Endodermal cell (in vitro differentiated cells): ENCODE data around the gene ATP6V0D1. TPM values are rescaled to one million over a fixed set of nuclear protein-coding genes. Genes with fewer than 3 reads are reported as not detected.

ENCODE experiments used
- DNase-seq: peaks from one replicate; pipeline ENCODE4 v3.0.0-alpha.2; 2017
- H3K27ac ChIP-seq: 2 replicates; pipeline ENCODE4 v1.5.1; 2013; ENCODE audit warnings: mild to moderate bottlenecking, low read depth, low read length, moderate library complexity
- H3K27me3 ChIP-seq: 2 replicates; pipeline ENCODE4 v1.6.1; 2013; ENCODE audit warnings: mild to moderate bottlenecking, low read length, moderate library complexity; ENCODE audit not compliant: insufficient read depth, control insufficient read depth, poor library complexity, severe bottlenecking
- H3K36me3 ChIP-seq: 2 replicates; pipeline ENCODE4 v1.7.0; 2013; ENCODE audit warnings: mild to moderate bottlenecking, low read length, moderate library complexity; ENCODE audit not compliant: control insufficient read depth, insufficient read depth
- H3K4me1 ChIP-seq: one replicate; pipeline ENCODE4 v1.7.0; 2013; ENCODE audit warnings: low read length; ENCODE audit not compliant: control insufficient read depth, insufficient read depth
- H3K4me3 ChIP-seq: 2 replicates; pipeline ENCODE4 v1.5.1; 2013; ENCODE audit warnings: mild to moderate bottlenecking, low read length, moderate library complexity
- H3K9ac ChIP-seq: 2 replicates; pipeline ENCODE4 v1.6.1; 2013; ENCODE audit warnings: mild to moderate bottlenecking, low read length, moderate library complexity; ENCODE audit not compliant: poor library complexity, severe bottlenecking; ENCODE audit errors: extremely low read depth
- H3K9me3 ChIP-seq: 2 replicates; pipeline ENCODE4 v1.6.1; 2013; ENCODE audit warnings: mild to moderate bottlenecking, low read length, moderate library complexity; ENCODE audit not compliant: control insufficient read depth
- H3K27ac Mint-ChIP-seq: 2 replicates; pipeline ENCODE4 v1.8.0; 2020; ENCODE audit warnings: mixed read lengths
- H3K27me3 Mint-ChIP-seq: 2 replicates; pipeline ENCODE4 v1.8.0; 2021; ENCODE audit warnings: mild to moderate bottlenecking, mixed read lengths; ENCODE audit not compliant: insufficient read depth
- H3K36me3 Mint-ChIP-seq: 2 replicates; pipeline ENCODE4 v1.8.0; 2020; ENCODE audit warnings: low read depth, mixed read lengths
- H3K4me1 Mint-ChIP-seq: 2 replicates; pipeline ENCODE4 v1.8.0; 2020; ENCODE audit warnings: mixed read lengths
- H3K4me3 Mint-ChIP-seq: 2 replicates; pipeline ENCODE4 v1.8.0; 2020; ENCODE audit warnings: mild to moderate bottlenecking, moderate library complexity, mixed read lengths
- H3K9me3 Mint-ChIP-seq: 2 replicates; pipeline ENCODE4 v1.8.0; 2020; ENCODE audit warnings: mild to moderate bottlenecking, mixed read lengths
- CTCF ChIP-seq: fragments of 200-600 bp; sonication (generic); conservative IDR thresholded peaks from 2 replicates; pipeline ENCODE4 v1.5.0; 2021; ENCODE audit warnings: antibody characterized with exemption, mild to moderate bottlenecking
- WGBS, 2 experiments: methylation state at CpG; one replicate each; pipeline versions ENCODE4 v1.1.5 to v1.1.7; 2013; ENCODE audit warnings: missing lambda C conversion rate in 2 of 2, mixed read lengths in 1 of 2; ENCODE audit not compliant: insufficient coverage in 1 of 2, insufficient read length in 1 of 2; 5-methylcytosine and 5-hydroxymethylcytosine counted together
- total RNA-seq, 2 donors: library from RNA; stranded (reverse); fragmentation: NEBNext Ultra II Directional in 1 of 2; extraction: Animal tissue kit (Norgen Biotek cat#: 25700) in 1 of 2; gene quantifications; 2 replicates in 1 of 2; 3 replicates in 1 of 2; pipeline ENCODE4 v1.2.1, GENCODE V29; 2021

ATP6V0D1 gene
- total RNA-seq, 2 donors from 2014 or later = 56.0 to 58.3 TPM

- Histone ChIP-seq H3K27ac (no peak overlapping the region), H3K36me3 (peaks cover 12% of the 10 kb centered on the region), H3K4me1 (no peaks in the 10 kb centered on the region), H3K9me3 (no peaks in the 10 kb centered on the region), H3K4me3 (no peak overlapping the region), H3K27me3 (no peaks in the 10 kb centered on the region), H3K9ac (no peak overlapping the region)
- TF ChIP-seq CTCF = no peak
- H3K27ac Mint-ChIP-seq = no peak overlapping the region
- no peaks in the 10 kb centered on the region for H3K27me3 Mint-ChIP-seq
- H3K36me3 Mint-ChIP-seq = no peaks in the 10 kb centered on the region
- H3K4me1 Mint-ChIP-seq = no peaks in the 10 kb centered on the region
- no peak overlapping the region for H3K4me3 Mint-ChIP-seq
- 91 to 100% methylated on average over 2 to 4 of the region's 4 CpGs for WGBS, 2 experiments
- H3K9me3 Mint-ChIP-seq = no peaks in the 10 kb centered on the region
- no peak for DNase-seq
Observed at GRCh38 chr16:67463691-67464090, 17.3 kb downstream of the ATP6V0D1 start.

GRCh38 chr16:67463059-67463458 lies 17.9 kb downstream of the ATP6V0D1 start:
- no peaks in the 10 kb centered on the region for H3K27me3 Mint-ChIP-seq
- no peaks in the 10 kb centered on the region for H3K36me3 Mint-ChIP-seq
- Histone ChIP-seq H3K27me3 (no peaks in the 10 kb centered on the region), H3K4me3 (no peak overlapping the region), H3K27ac (no peak overlapping the region), H3K9me3 (no peaks in the 10 kb centered on the region), H3K36me3 (peaks cover 12% of the 10 kb centered on the region), H3K9ac (no peak overlapping the region), H3K4me1 (no peaks in the 10 kb centered on the region)
- TF ChIP-seq CTCF = no peak
- 85 to 94% methylated on average over 2 to 5 of the region's 5 CpGs for WGBS, 2 experiments
- H3K4me1 Mint-ChIP-seq = no peaks in the 10 kb centered on the region
- no peak overlapping the region for H3K4me3 Mint-ChIP-seq
- no peak overlapping the region for H3K27ac Mint-ChIP-seq
- H3K9me3 Mint-ChIP-seq = no peaks in the 10 kb centered on the region
- no peak for DNase-seq

GRCh38 chr16:67462279-67462655 lies 18.7 kb downstream of the ATP6V0D1 start:
- no peaks in the 10 kb centered on the region for H3K36me3 Mint-ChIP-seq
- H3K27me3 Mint-ChIP-seq = no peaks in the 10 kb centered on the region
- Histone ChIP-seq H3K4me1 (no peaks in the 10 kb centered on the region), H3K4me3 (no peak overlapping the region), H3K9me3 (no peaks in the 10 kb centered on the region), H3K9ac (no peak overlapping the region), H3K36me3 (peaks cover 12% of the 10 kb centered on the region), H3K27ac (no peak overlapping the region), H3K27me3 (no peaks in the 10 kb centered on the region)
- no peak for TF ChIP-seq CTCF
- no peak overlapping the region for H3K27ac Mint-ChIP-seq
- 94 to 97% methylated on average over 4 to 5 of the region's 5 CpGs for WGBS, 2 experiments
- DNase-seq = no peak
- H3K9me3 Mint-ChIP-seq = no peaks in the 10 kb centered on the region
- H3K4me3 Mint-ChIP-seq = no peak overlapping the region
- no peaks in the 10 kb centered on the region for H3K4me1 Mint-ChIP-seq
